H1 (cell line): ENCODE measurements around the gene SCYL1. TPM values are rescaled to one million over a fixed set of nuclear protein-coding genes. Genes with fewer than 3 reads are reported as not detected.

Experiments used
- CTCF ChIA-PET: fragments of 300-600 bp; sonication (Branson Sonifier 250); formaldehyde crosslinking; loops from one replicate; lab custom pipeline; 2021; ENCODE audit not compliant: partially characterized antibody; lab: Charles Lee
- POLR2A ChIA-PET: fragments of 300-600 bp; sonication (Branson Sonifier 250); formaldehyde crosslinking; loops from one replicate; lab custom pipeline; 2021; ENCODE audit warnings: inconsistent platforms; ENCODE audit not compliant: partially characterized antibody; lab: Charles Lee
- DNase-seq, 2 experiments: peaks; one replicate each; pipeline versions ENCODE4 v3.0.0 to v3.0.0-alpha.2; 2010 to 2022; ENCODE audit warnings: low spot score in 2 of 2, low read depth in 1 of 2, mixed read lengths in 1 of 2
- FAIRE-seq: peaks from 2 replicates; lab custom pipeline; 2011; peaks lifted over from hg19 to GRCh38; lab: Jason Lieb, UNC
- H2AFZ ChIP-seq: 2 replicates; pipeline ENCODE4 v1.8.1; 2012; ENCODE audit warnings: low read length, inconsistent platforms
- H2AK5ac ChIP-seq: 2 replicates; pipeline ENCODE4 v1.6.1; 2013; ENCODE audit warnings: low read depth, low read length
- H2BK120ac ChIP-seq: replicated peaks from 2 replicates; pipeline ENCODE3; 2013; ENCODE audit warnings: low read depth, low read length, inconsistent platforms
- H2BK12ac ChIP-seq: 2 replicates; pipeline ENCODE4 v1.6.1; 2013; ENCODE audit warnings: low read depth, low read length
- H2BK15ac ChIP-seq: 2 replicates; pipeline ENCODE4 v1.6.1; 2013; ENCODE audit warnings: low read length
- H2BK20ac ChIP-seq: 2 replicates; pipeline ENCODE4 v1.6.1; 2013; ENCODE audit warnings: low read length
- H2BK5ac ChIP-seq: 2 replicates; pipeline ENCODE4 v1.6.1; 2013; ENCODE audit warnings: low read depth, low read length
- H3K14ac ChIP-seq: 2 replicates; pipeline ENCODE4 v1.6.1; 2013; ENCODE audit warnings: inconsistent platforms; ENCODE audit not compliant: insufficient read length
- H3K18ac ChIP-seq: 2 replicates; pipeline ENCODE4 v1.6.1; 2013; ENCODE audit warnings: low read length; ENCODE audit errors: extremely low read depth
- H3K23ac ChIP-seq: 2 replicates; pipeline ENCODE4 v1.6.1; 2013; ENCODE audit warnings: inconsistent platforms; ENCODE audit not compliant: insufficient read length
- H3K23me2 ChIP-seq: 2 replicates; pipeline ENCODE4 v1.6.1; 2013; ENCODE audit warnings: low read depth, low read length
- H3K27ac ChIP-seq: 2 replicates; pipeline ENCODE4 v1.6.1; 2011; ENCODE audit warnings: low read depth, low read length, inconsistent platforms
- H3K27me3 ChIP-seq, 4 experiments: replicated peaks in 1 of 4; 1 replicate in 1 of 4; 2 replicates in 3 of 4; pipeline versions ENCODE4 v1.6.1 to v1.8.1; 2011 to 2013; ENCODE audit warnings: low read length in 3 of 4, mild to moderate bottlenecking in 3 of 4, inconsistent platforms in 2 of 4, mixed read lengths in 2 of 4, moderate library complexity in 1 of 4; ENCODE audit not compliant: control insufficient read depth in 3 of 4, insufficient read depth in 3 of 4; ENCODE audit errors: extremely low read depth in 1 of 4
- H3K36me3 ChIP-seq, 4 experiments: 2 replicates each; pipeline versions ENCODE4 v1.6.1 to v1.8.1; 2011 to 2013; ENCODE audit warnings: mild to moderate bottlenecking in 4 of 4, low read length in 3 of 4, moderate library complexity in 2 of 4, control low read depth in 1 of 4, inconsistent platforms in 1 of 4; ENCODE audit not compliant: insufficient read depth in 4 of 4, control insufficient read depth in 2 of 4
- H3K4ac ChIP-seq: replicated peaks from 2 replicates; pipeline ENCODE3; 2013; ENCODE audit warnings: low read length, low read depth, mixed read lengths, inconsistent platforms; ENCODE audit not compliant: insufficient read length
- H3K4me1 ChIP-seq, 4 experiments: replicated peaks in 1 of 4; 1 replicate in 1 of 4; 2 replicates in 3 of 4; pipeline versions ENCODE4 v1.6.1 to v1.8.1; 2011 to 2013; ENCODE audit warnings: low read length in 3 of 4, inconsistent platforms in 2 of 4, mixed read lengths in 1 of 4; ENCODE audit not compliant: insufficient read depth in 4 of 4, control insufficient read depth in 3 of 4
- H3K4me2 ChIP-seq, 2 experiments: 2 replicates each; pipeline versions ENCODE4 v1.6.1 to v1.8.1; 2011 to 2013; ENCODE audit warnings: low read depth in 2 of 2, low read length in 2 of 2, control low read depth in 1 of 2, inconsistent platforms in 1 of 2, mild to moderate bottlenecking in 1 of 2; ENCODE audit not compliant: insufficient read depth in 1 of 2
- H3K4me3 ChIP-seq, 4 experiments: fragments of 200-600, 300-600 bp in 1 of 4; sonication (generic), shearing (Covaris generic), sonication (Bioruptor Twin) in 1 of 4; 2 replicates each; pipeline versions ENCODE4 v1.5.1 to v1.8.1; 2011 to 2016; ENCODE audit warnings: low read length in 4 of 4, low read depth in 3 of 4, control low read depth in 2 of 4, inconsistent platforms in 2 of 4, mild to moderate bottlenecking in 2 of 4, mixed read lengths in 1 of 4, moderate library complexity in 1 of 4; ENCODE audit not compliant: insufficient read depth in 2 of 4; ENCODE audit errors: extremely low read depth in 1 of 4
- H3K56ac ChIP-seq: replicated peaks from 2 replicates; pipeline ENCODE3; 2013; ENCODE audit warnings: low read depth, mild to moderate bottlenecking, mixed read lengths, low read length, inconsistent platforms; ENCODE audit not compliant: insufficient read length
- H3K79me1 ChIP-seq: 2 replicates; pipeline ENCODE4 v1.6.1; 2013; ENCODE audit warnings: low read depth, low read length, control low read depth
- H3K79me2 ChIP-seq, 2 experiments: 2 replicates each; pipeline versions ENCODE4 v1.6.1 to v1.8.1; 2012 to 2013; ENCODE audit warnings: low read length in 2 of 2, mild to moderate bottlenecking in 2 of 2, inconsistent platforms in 1 of 2; ENCODE audit not compliant: insufficient read depth in 2 of 2, control insufficient read depth in 1 of 2
- H3K9ac ChIP-seq, 4 experiments: replicated peaks in 1 of 4; 1 replicate in 1 of 4; 2 replicates in 3 of 4; pipeline versions ENCODE4 v1.6.1 to v1.8.1; 2011 to 2013; ENCODE audit warnings: low read depth in 3 of 4, low read length in 3 of 4, control low read depth in 2 of 4, mild to moderate bottlenecking in 2 of 4, moderate library complexity in 2 of 4, inconsistent platforms in 1 of 4; ENCODE audit errors: extremely low read depth in 1 of 4
- H3K9me3 ChIP-seq, 2 experiments: 2 replicates each; pipeline versions ENCODE4 v1.6.1 to v1.8.1; 2012 to 2013; ENCODE audit warnings: mild to moderate bottlenecking in 2 of 2, moderate library complexity in 2 of 2, control low read depth in 1 of 2, inconsistent platforms in 1 of 2, low read depth in 1 of 2, low read length in 1 of 2, mixed read lengths in 1 of 2; ENCODE audit not compliant: insufficient read depth in 2 of 2
- H4K20me1 ChIP-seq, 2 experiments: replicated peaks in 1 of 2; 2 replicates each; pipeline versions ENCODE3 to v1.8.1; 2011 to 2013; ENCODE audit warnings: inconsistent platforms in 2 of 2, low read length in 2 of 2, mild to moderate bottlenecking in 1 of 2; ENCODE audit not compliant: insufficient read depth in 2 of 2, control insufficient read depth in 1 of 2
- H4K5ac ChIP-seq: 2 replicates; pipeline ENCODE4 v1.6.1; 2013; ENCODE audit warnings: low read length, low read depth, mixed read lengths, inconsistent platforms; ENCODE audit not compliant: insufficient read length
- H4K8ac ChIP-seq: 2 replicates; pipeline ENCODE4 v1.8.0; 2013; ENCODE audit warnings: mild to moderate bottlenecking, moderate library complexity, low read length, inconsistent platforms; ENCODE audit not compliant: insufficient read depth; ENCODE audit errors: extremely low read depth
- H4K91ac ChIP-seq: replicated peaks from 2 replicates; pipeline ENCODE3; 2013; ENCODE audit warnings: low read length, mixed read lengths, inconsistent platforms; ENCODE audit not compliant: insufficient read length
- CBX5 ChIP-seq: fragments of 300-800, 300-1000 bp; sonication (generic); IDR thresholded peaks from 2 replicates; pipeline ENCODE4 v1.7.1; 2016; ENCODE audit warnings: antibody characterized with exemption, low read length, low read depth
- RAD21 ChIP-seq, 2 experiments: IDR thresholded peaks in 1 of 2; conservative IDR thresholded peaks in 1 of 2; 2 replicates each; pipeline ENCODE4 v1.6.1; 2011; ENCODE audit warnings: low read depth in 2 of 2, low read length in 2 of 2, improper control_type of control experiment in 1 of 2, inconsistent platforms in 1 of 2, mild to moderate bottlenecking in 1 of 2, moderate library complexity in 1 of 2
- WGBS, 2 experiments: shearing (Covaris generic) in 1 of 2; methylation state at CpG; one replicate each; pipeline versions ENCODE4 v1.1.6 to v1.1.7; 2013 to 2015; ENCODE audit warnings: low lambda C conversion rate in 2 of 2, mixed read lengths in 2 of 2, inconsistent platforms in 1 of 2, low coverage in 1 of 2, missing lambda C conversion rate in 1 of 2; ENCODE audit not compliant: insufficient replicate concordance in 2 of 2, insufficient coverage in 1 of 2, insufficient read length in 1 of 2; ENCODE audit errors: extremely low coverage in 1 of 2, missing lambda C conversion rate in 1 of 2; 5-methylcytosine and 5-hydroxymethylcytosine counted together
- polyA plus RNA-seq, 7 experiments: library from polyadenylated mRNA; depleted of rRNA in 3 of 7; stranded (reverse) in 5 of 7; unstranded in 2 of 7; fragments of >200 nt in 5 of 7; fragments of 200-250 nt in 2 of 7; gene quantifications; 1 replicate in 5 of 7; 2 replicates in 1 of 7; 4 replicates in 1 of 7; pipeline versions ENCODE4 v1.2.1 to v1.2.3, GENCODE V29; 2011 to 2013; ENCODE audit warnings: missing spikeins in 2 of 7, mixed read lengths in 2 of 7
- total RNA-seq: library from RNA; stranded (reverse); fragmentation: NEBNext Ultra II Directional; extraction: Animal tissue kit (Norgen Biotek cat#: 25700); gene quantifications from 2 replicates; pipeline ENCODE4 v1.2.1, GENCODE V29; 2021
- TF ChIP-seq, protein P1 (sequence below), 3 experiments: IDR thresholded peaks; 1 replicate in 2 of 3; 2 replicates in 1 of 3; pipeline versions ENCODE4 v1.5.1 to v1.6.1; 2011; ENCODE audit warnings: low read length in 3 of 3, mild to moderate bottlenecking in 3 of 3, inconsistent platforms in 2 of 3, low read depth in 1 of 3, moderate library complexity in 1 of 3; ENCODE audit not compliant: insufficient read depth in 1 of 3; ENCODE audit errors: control extremely low read depth in 1 of 3

SCYL1 gene
- total and polyA plus RNA-seq, 2 of the 8 experiments (the other 6 are each of a cell fraction or from before 2014, with no cell fraction given), result 59.8 to 77.7 TPM

DNA sequence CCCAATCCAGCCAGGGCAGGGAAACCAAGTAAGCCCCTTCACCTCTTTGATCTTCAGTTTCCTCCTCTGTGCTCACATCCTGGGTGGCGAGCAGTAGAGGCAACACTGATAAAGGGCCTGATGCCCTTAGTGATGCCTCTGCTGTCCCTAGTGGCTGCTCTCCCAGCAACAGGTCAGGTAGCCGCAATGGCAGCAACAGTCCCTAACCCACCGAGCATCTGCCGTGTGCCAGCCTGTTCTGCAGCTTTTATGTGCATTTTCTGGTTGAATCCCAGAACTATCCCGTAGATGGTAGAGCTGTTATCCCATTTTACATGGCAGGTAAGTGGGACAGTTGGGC is 5.2 kb downstream of the SCYL1 start:
- Histone ChIP-seq H2BK5ac (no peak overlapping the region), H3K23ac (no peak overlapping the region), H3K18ac (no peak overlapping the region), H3K4me3 (no peak overlapping the region), H3K9ac (no peak overlapping the region), H3K27me3 (no peaks in the 10 kb centered on the region), H3K4ac (no peak overlapping the region), H2BK120ac (no peak overlapping the region), H2BK15ac (no peak overlapping the region), H3K56ac (no peak overlapping the region), H3K79me1 (no peaks in the 10 kb centered on the region; the same call in 1 of the 2 replicates), H3K4me2 (no peak overlapping the region), H2BK20ac (no peak overlapping the region), H3K27ac (no peak overlapping the region), H2BK12ac (no peak overlapping the region), H3K9me3 (no peaks in the 10 kb centered on the region), H2AFZ (no peak overlapping the region), H4K20me1 (peaks cover 0 to 23% of the 10 kb centered on the region in 2 experiments), H2AK5ac (no peak overlapping the region), H3K14ac (no peak overlapping the region), H3K79me2 (peaks cover 0 to 3% of the 10 kb centered on the region in 2 experiments; a peak in 1 of 4 replicates), H3K4me1 (peaks cover 0 to 7% (median 5%) of the 10 kb centered on the region in 4 experiments; a peak in 5 of 7 replicates), H3K36me3 (peaks cover 2 to 24% (median 17%) of the 10 kb centered on the region in 4 experiments), H4K91ac (no peak overlapping the region), H4K8ac (no peak overlapping the region; the same call in 1 of the 2 replicates), H4K5ac (no peak overlapping the region), H3K23me2 (peaks cover 7% of the 10 kb centered on the region; the same call in 1 of the 2 replicates)
- POLR2A ChIA-PET, result interaction anchor here (1.0 to 7.7 kb wide), 9 partner anchors 9 to 114 kb away, joined by 3 to 62 read pairs (median 6); partner anchors contain the start of gene EHBP1L1
- DNase-seq (no peak), FAIRE-seq (no peak)
- CTCF ChIA-PET, result interaction anchor here (0.5 to 6.1 kb wide), 21 partner anchors 9 to 256 kb away, joined by 3 to 31 read pairs (median 4); partner anchors contain the start of genes EHBP1L1, FAM89B, LTBP3 and ZNRD2
- TF ChIP-seq, protein P1, sequence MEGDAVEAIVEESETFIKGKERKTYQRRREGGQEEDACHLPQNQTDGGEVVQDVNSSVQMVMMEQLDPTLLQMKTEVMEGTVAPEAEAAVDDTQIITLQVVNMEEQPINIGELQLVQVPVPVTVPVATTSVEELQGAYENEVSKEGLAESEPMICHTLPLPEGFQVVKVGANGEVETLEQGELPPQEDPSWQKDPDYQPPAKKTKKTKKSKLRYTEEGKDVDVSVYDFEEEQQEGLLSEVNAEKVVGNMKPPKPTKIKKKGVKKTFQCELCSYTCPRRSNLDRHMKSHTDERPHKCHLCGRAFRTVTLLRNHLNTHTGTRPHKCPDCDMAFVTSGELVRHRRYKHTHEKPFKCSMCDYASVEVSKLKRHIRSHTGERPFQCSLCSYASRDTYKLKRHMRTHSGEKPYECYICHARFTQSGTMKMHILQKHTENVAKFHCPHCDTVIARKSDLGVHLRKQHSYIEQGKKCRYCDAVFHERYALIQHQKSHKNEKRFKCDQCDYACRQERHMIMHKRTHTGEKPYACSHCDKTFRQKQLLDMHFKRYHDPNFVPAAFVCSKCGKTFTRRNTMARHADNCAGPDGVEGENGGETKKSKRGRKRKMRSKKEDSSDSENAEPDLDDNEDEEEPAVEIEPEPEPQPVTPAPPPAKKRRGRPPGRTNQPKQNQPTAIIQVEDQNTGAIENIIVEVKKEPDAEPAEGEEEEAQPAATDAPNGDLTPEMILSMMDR (IDR thresholded peaks at IDR 0.05; ENCODE audit: control extremely low read depth in 1 of 3, insufficient read depth in 1 of 3, low read depth in 1 of 3, low read length in 3 of 3), result peak in 2 of 3 experiments; percentile 49 to 71; a peak in 2 of 4 replicates
- TF ChIP-seq RAD21 (IDR thresholded peaks at IDR 0.05 in 1 of 2, conservative IDR thresholded peaks at IDR 0.05 in 1 of 2; ENCODE audit: low read depth in 2 of 2, low read length in 2 of 2) (peak; percentile 5 to 46; a peak in 2 of 4 replicates), CBX5 (no peak)
- WGBS, 2 experiments, result 87% methylated on average over 5 of the region's 5 CpGs; no CpG with 5 or more reads in 1 of the 2 experiments
